Measurements from ENCODE around the gene GPRC5C.

Gene GPRC5C

DNA sequence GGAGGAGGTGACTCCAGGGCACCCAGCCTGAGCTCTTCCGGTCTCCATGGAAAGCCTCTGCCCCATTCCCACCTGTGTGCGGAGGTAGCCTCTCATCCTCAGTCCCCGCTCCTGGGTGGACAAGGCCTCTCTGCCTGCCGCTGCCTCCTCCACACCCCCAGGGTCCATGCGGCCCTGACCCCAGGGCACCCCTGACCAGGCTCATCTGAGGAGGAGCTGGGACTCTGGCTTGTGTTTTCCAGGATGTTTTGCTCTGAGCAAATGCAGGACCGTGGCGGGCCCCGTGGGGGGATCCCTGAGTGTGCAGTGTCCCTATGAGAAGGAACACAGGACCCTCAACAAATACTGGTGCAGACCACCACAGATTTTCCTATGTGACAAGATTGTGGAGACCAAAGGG is 41.4 kb downstream of the GPRC5C start:
- TF ChIP-seq, protein P1, sequence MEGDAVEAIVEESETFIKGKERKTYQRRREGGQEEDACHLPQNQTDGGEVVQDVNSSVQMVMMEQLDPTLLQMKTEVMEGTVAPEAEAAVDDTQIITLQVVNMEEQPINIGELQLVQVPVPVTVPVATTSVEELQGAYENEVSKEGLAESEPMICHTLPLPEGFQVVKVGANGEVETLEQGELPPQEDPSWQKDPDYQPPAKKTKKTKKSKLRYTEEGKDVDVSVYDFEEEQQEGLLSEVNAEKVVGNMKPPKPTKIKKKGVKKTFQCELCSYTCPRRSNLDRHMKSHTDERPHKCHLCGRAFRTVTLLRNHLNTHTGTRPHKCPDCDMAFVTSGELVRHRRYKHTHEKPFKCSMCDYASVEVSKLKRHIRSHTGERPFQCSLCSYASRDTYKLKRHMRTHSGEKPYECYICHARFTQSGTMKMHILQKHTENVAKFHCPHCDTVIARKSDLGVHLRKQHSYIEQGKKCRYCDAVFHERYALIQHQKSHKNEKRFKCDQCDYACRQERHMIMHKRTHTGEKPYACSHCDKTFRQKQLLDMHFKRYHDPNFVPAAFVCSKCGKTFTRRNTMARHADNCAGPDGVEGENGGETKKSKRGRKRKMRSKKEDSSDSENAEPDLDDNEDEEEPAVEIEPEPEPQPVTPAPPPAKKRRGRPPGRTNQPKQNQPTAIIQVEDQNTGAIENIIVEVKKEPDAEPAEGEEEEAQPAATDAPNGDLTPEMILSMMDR (IDR thresholded peaks at IDR 0.05; ENCODE audit: unreplicated experiment in 3 of 3) = no peak
- Mint-ChIP-seq H3K27ac (no peak overlapping the region), H3K36me3 (ENCODE audit: low read depth) (no peaks in the 10 kb centered on the region), H3K4me1 (no peaks in the 10 kb centered on the region), H3K9me3 (peaks cover 8% of the 10 kb centered on the region), H3K4me3 (no peak overlapping the region), H3K27me3 (ENCODE audit: low read depth) (peaks cover 16% of the 10 kb centered on the region)

- no peaks in the 10 kb centered on the region for H3K36me3 Mint-ChIP-seq (ENCODE audit: low read depth)
- no peaks in the 10 kb centered on the region for H3K4me1 Mint-ChIP-seq
- peaks cover 25% of the 10 kb centered on the region for H3K27me3 Mint-ChIP-seq (ENCODE audit: low read depth)
- TF ChIP-seq, protein P1 (IDR thresholded peaks at IDR 0.05; ENCODE audit: unreplicated experiment in 3 of 3) = no peak
- no peak overlapping the region for H3K27ac Mint-ChIP-seq
- no peak overlapping the region for H3K4me3 Mint-ChIP-seq
- peaks cover 8% of the 10 kb centered on the region for H3K9me3 Mint-ChIP-seq
Observed at GRCh38 chr17:74474043-74474792, 42.3 kb downstream of the GPRC5C start.

DNA sequence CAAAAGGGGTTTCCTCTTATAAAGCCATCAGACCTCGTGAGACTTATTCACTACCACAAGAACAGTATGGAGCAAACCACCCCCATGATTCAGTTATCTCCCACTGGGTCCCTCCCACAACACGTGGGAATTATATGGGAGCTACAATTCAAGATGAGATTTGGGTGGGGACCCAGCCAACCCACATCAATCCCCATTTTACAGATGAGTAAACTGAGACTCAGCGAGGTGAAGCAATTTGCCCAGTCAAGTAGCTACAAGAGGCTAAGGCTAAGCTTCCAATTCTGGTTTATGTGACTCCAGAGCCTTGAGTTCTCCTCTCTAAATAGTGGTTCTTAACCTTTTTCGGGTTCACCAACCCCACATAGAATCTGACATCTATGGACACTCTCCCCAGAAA is 43.3 kb downstream of the GPRC5C start:
- Mint-ChIP-seq H3K9me3 (peaks cover 8% of the 10 kb centered on the region), H3K27me3 (ENCODE audit: low read depth) (peaks cover 34% of the 10 kb centered on the region), H3K4me1 (no peaks in the 10 kb centered on the region), H3K36me3 (ENCODE audit: low read depth) (no peaks in the 10 kb centered on the region), H3K4me3 (no peak overlapping the region), H3K27ac (no peak overlapping the region)
- TF ChIP-seq, protein P1 (IDR thresholded peaks at IDR 0.05; ENCODE audit: unreplicated experiment in 3 of 3) = no peak

DNA sequence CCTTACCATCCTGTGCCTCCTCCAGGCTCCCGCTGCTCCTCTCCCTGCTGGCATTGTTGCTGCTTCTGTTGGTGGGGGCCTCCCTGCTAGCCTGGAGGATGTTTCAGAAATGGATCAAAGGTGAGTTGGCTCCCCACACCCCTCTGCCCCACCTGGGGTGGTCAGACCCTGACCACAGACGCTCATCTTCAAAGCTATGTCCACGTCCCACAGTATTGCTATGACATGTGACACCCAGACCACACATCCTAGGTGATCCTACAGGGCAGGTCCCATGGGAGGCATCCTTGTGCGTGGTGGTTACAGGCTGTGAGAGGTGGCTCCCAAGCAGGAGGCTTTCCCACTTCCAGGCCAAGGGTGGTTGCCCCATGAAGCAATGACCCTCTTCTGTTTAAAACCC is 45.5 kb downstream of the GPRC5C start:
- TF ChIP-seq, protein P1 (IDR thresholded peaks at IDR 0.05; ENCODE audit: unreplicated experiment in 3 of 3) = no peak
- no peaks in the 10 kb centered on the region for H3K36me3 Mint-ChIP-seq (ENCODE audit: low read depth)
- H3K9me3 Mint-ChIP-seq = peaks cover 8% of the 10 kb centered on the region
- no peaks in the 10 kb centered on the region for H3K4me1 Mint-ChIP-seq
- no peak overlapping the region for H3K4me3 Mint-ChIP-seq
- peaks cover 51% of the 10 kb centered on the region for H3K27me3 Mint-ChIP-seq (ENCODE audit: low read depth)
- H3K27ac Mint-ChIP-seq = no peak overlapping the region

DNA sequence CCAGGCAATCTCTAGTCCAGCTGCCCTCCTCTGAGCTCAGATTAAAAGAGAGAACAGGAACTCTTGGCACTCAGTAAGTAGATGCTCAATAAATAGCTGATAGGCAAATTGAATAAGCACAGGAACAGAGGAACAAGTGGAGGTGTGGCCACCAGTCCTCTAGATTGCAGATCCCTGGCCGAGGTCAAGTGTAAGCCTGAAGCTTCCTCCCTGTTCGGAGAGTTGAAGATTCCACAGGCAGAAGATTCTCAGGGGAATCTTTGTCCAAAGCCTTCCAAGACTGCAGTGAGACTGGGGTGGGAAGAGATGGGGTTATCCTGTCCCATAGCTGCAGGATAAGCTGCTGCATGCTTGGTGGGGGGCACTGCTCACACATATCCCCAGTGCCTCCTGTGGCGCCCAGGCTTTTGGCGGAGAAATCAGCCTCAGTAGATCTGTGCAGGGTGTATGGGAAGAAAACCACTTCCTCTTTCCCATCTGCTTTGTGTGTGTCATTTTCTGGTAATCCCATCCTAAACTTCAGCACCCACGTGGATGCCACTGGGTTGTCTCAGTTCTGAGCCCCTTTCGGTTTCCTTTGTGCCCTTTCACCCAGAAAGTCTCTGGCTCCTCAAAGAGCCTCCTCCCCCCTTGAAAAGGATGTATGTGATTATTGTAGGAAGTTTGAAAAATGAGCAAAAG is 46.7 kb downstream of the GPRC5C start:
- Mint-ChIP-seq H3K4me3 (no peak overlapping the region), H3K36me3 (ENCODE audit: low read depth) (no peaks in the 10 kb centered on the region), H3K4me1 (no peaks in the 10 kb centered on the region), H3K27me3 (ENCODE audit: low read depth) (peaks cover 61% of the 10 kb centered on the region), H3K27ac (no peak overlapping the region), H3K9me3 (peaks cover 8% of the 10 kb centered on the region)
- TF ChIP-seq, protein P1 (IDR thresholded peaks at IDR 0.05; ENCODE audit: unreplicated experiment in 3 of 3) = no peak
